G401 (cell line): Measurements from ENCODE around the gene LMNTD1. TPM values are rescaled to one million over a fixed set of nuclear protein-coding genes. Genes with fewer than 3 reads are reported as not detected.
A peak's percentile ranks its signal among the peaks of the same experiment; 100 is the strongest.

Experiments
- DNase-seq: peaks from one replicate; pipeline ENCODE4 v3.0.0-alpha.2; 2015; ENCODE audit warnings: low spot score
- in situ Hi-C: cut with HindIII; loops from 2 replicates; pipeline ENCODE4 v1.10.0; 2016; ENCODE audit warnings: low sequenced_read_pairs, mixed read lengths
- total RNA-seq: library from RNA; depleted of rRNA; stranded (reverse); fragments of >200 nt; shearing (Covaris generic); gene quantifications from 2 replicates; pipeline ENCODE4 v1.2.3, GENCODE V29; 2014

LMNTD1 gene
- total RNA-seq, 1 experiment from 2014 or later, result not detected

- DNase-seq, result peak; percentile 7
- in situ Hi-C loops, result no loop called here
Measured at GRCh38 chr12:25557830-25558436, 4.8 kb upstream of the LMNTD1 start.

GRCh38 chr12:25556153-25556552 is 3.1 kb upstream of the LMNTD1 start:
- DNase-seq, result no peak
- in situ Hi-C loops, result no loop called here

- DNase-seq, result no peak
- in situ Hi-C loops, result no loop called here
Measured at GRCh38 chr12:25552681-25553080, 402 bp downstream of the LMNTD1 start.

- no peak for DNase-seq
- in situ Hi-C loops, result no loop called here
Measured at GRCh38 chr12:25550186-25550585, 2.9 kb downstream of the LMNTD1 start.

- DNase-seq, result no peak
- in situ Hi-C loops, result no loop called here
Measured at GRCh38 chr12:25549120-25549519, 4.0 kb downstream of the LMNTD1 start.

- no peak for DNase-seq
- in situ Hi-C loops, result no loop called here
Measured at GRCh38 chr12:25546318-25546717, 6.8 kb downstream of the LMNTD1 start.

GRCh38 chr12:25533150-25533549 is 19.9 kb downstream of the LMNTD1 start:
- in situ Hi-C loops, result no loop called here
- no peak for DNase-seq

- in situ Hi-C loops, result no loop called here
- no peak for DNase-seq
Measured at GRCh38 chr12:25531502-25532052, 21.5 kb downstream of the LMNTD1 start.

GRCh38 chr12:25529738-25530137 is 23.3 kb downstream of the LMNTD1 start:
- in situ Hi-C loops, result no loop called here
- DNase-seq, result no peak

GRCh38 chr12:25526778-25527177 is 26.3 kb downstream of the LMNTD1 start:
- in situ Hi-C loops, result no loop called here
- no peak for DNase-seq

GRCh38 chr12:25524366-25524765 is 28.7 kb downstream of the LMNTD1 start:
- in situ Hi-C loops, result no loop called here
- no peak for DNase-seq

GRCh38 chr12:25521625-25522256 is 31.3 kb downstream of the LMNTD1 start:
- no peak for DNase-seq
- in situ Hi-C loops, result no loop called here

- in situ Hi-C loops, result no loop called here
- no peak for DNase-seq
Measured at GRCh38 chr12:25518512-25518911, 34.6 kb downstream of the LMNTD1 start.

GRCh38 chr12:25504744-25505143 is 48.3 kb downstream of the LMNTD1 start:
- in situ Hi-C loops, result no loop called here
- no peak for DNase-seq

- no peak for DNase-seq
- in situ Hi-C loops, result no loop called here
Measured at GRCh38 chr12:25503666-25504065, 49.4 kb downstream of the LMNTD1 start.

- in situ Hi-C loops, result no loop called here
- DNase-seq, result no peak
Measured at GRCh38 chr12:25502596-25502995, 50.5 kb downstream of the LMNTD1 start.

GRCh38 chr12:25502118-25502517 is 51.0 kb downstream of the LMNTD1 start:
- DNase-seq, result no peak
- in situ Hi-C loops, result no loop called here

- in situ Hi-C loops, result no loop called here
- no peak for DNase-seq
Measured at GRCh38 chr12:25501549-25501948, 51.5 kb downstream of the LMNTD1 start.

- in situ Hi-C loops, result no loop called here
- no peak for DNase-seq
Measured at GRCh38 chr12:25500651-25501050, 52.4 kb downstream of the LMNTD1 start.

- no peak for DNase-seq
- in situ Hi-C loops, result no loop called here
Measured at GRCh38 chr12:25497021-25497420, 56.1 kb downstream of the LMNTD1 start.

- DNase-seq, result no peak
- in situ Hi-C loops, result no loop called here
Measured at GRCh38 chr12:25496098-25496587, 56.9 kb downstream of the LMNTD1 start.
